ENCODE measurements around the gene SHISA7.

The SHISA7 gene

GRCh38 chr19:55443045-55443823, at the start of gene SHISA7:
TSS of gene SHISA7 (minus strand) at chr19:55443300. CDS start at chr19:55442863, 437 bp downstream.
- Mint-ChIP-seq H3K27me3 (peaks cover 73% of the 10 kb centered on the region), H3K27ac (no peak within 1 kb of the TSS), H3K4me3 (peak within 1 kb of the TSS; percentile 39), H3K9me3 (no peaks in the 10 kb centered on the region), H3K4me1 (ENCODE audit: low read depth) (peaks cover 37% of the 10 kb centered on the region), H3K36me3 (ENCODE audit: low read depth) (no peaks in the 10 kb centered on the region)
- intact Hi-C loops (cut with micrococcal nuclease) = no loop called here

- Mint-ChIP-seq H3K4me3 (no peak overlapping the region), H3K4me1 (ENCODE audit: low read depth) (peaks cover 20% of the 10 kb centered on the region), H3K27me3 (peaks cover 49% of the 10 kb centered on the region), H3K9me3 (no peaks in the 10 kb centered on the region), H3K27ac (no peak overlapping the region), H3K36me3 (ENCODE audit: low read depth) (no peaks in the 10 kb centered on the region)
- intact Hi-C loops (cut with micrococcal nuclease) = no loop called here
Observed at GRCh38 chr19:55492362-55492944, 49.4 kb upstream of the SHISA7 start.

GRCh38 chr19:55491546-55492360, 48.7 kb upstream of the SHISA7 start:
- H3K36me3 Mint-ChIP-seq (ENCODE audit: low read depth) = no peaks in the 10 kb centered on the region
- intact Hi-C loops (cut with micrococcal nuclease) = no loop called here
- H3K27ac Mint-ChIP-seq = no peak overlapping the region
- peaks cover 51% of the 10 kb centered on the region for H3K27me3 Mint-ChIP-seq
- H3K4me3 Mint-ChIP-seq = no peak overlapping the region
- H3K4me1 Mint-ChIP-seq (ENCODE audit: low read depth) = peaks cover 23% of the 10 kb centered on the region
- H3K9me3 Mint-ChIP-seq = no peaks in the 10 kb centered on the region

GRCh38 chr19:55490478-55491432, 47.7 kb upstream of the SHISA7 start:
- Mint-ChIP-seq H3K4me3 (no peak overlapping the region), H3K27me3 (peaks cover 57% of the 10 kb centered on the region), H3K4me1 (ENCODE audit: low read depth) (peaks cover 29% of the 10 kb centered on the region), H3K27ac (no peak overlapping the region), H3K9me3 (no peaks in the 10 kb centered on the region), H3K36me3 (ENCODE audit: low read depth) (no peaks in the 10 kb centered on the region)
- intact Hi-C loops (cut with micrococcal nuclease) = no loop called here

- H3K36me3 Mint-ChIP-seq (ENCODE audit: low read depth) = no peaks in the 10 kb centered on the region
- intact Hi-C loops (cut with micrococcal nuclease) = no loop called here
- peaks cover 33% of the 10 kb centered on the region for H3K4me1 Mint-ChIP-seq (ENCODE audit: low read depth)
- H3K27me3 Mint-ChIP-seq = peaks cover 64% of the 10 kb centered on the region
- H3K27ac Mint-ChIP-seq = no peak overlapping the region
- no peak overlapping the region for H3K4me3 Mint-ChIP-seq
- no peaks in the 10 kb centered on the region for H3K9me3 Mint-ChIP-seq
Observed at GRCh38 chr19:55489711-55490477, 46.8 kb upstream of the SHISA7 start.

GRCh38 chr19:55488986-55489710, 46.0 kb upstream of the SHISA7 start:
- peaks cover 62% of the 10 kb centered on the region for H3K27me3 Mint-ChIP-seq
- H3K27ac Mint-ChIP-seq = no peak overlapping the region
- H3K36me3 Mint-ChIP-seq (ENCODE audit: low read depth) = peaks cover 2% of the 10 kb centered on the region
- H3K4me3 Mint-ChIP-seq = no peak overlapping the region
- intact Hi-C loops (cut with micrococcal nuclease) = no loop called here
- peaks cover 34% of the 10 kb centered on the region for H3K4me1 Mint-ChIP-seq (ENCODE audit: low read depth)
- H3K9me3 Mint-ChIP-seq = no peaks in the 10 kb centered on the region

GRCh38 chr19:55487924-55488687, 45.0 kb upstream of the SHISA7 start, which contains the start of gene SSC5D:
TSS of gene SSC5D (plus strand) at chr19:55488436. CDS start at chr19:55488590, 154 bp downstream.
- Mint-ChIP-seq H3K27ac (peak within 1 kb of the TSS; percentile 47), H3K9me3 (no peaks in the 10 kb centered on the region)
- intact Hi-C loops (cut with micrococcal nuclease) = no loop called here

GRCh38 chr19:55486971-55487923, 44.1 kb upstream of the SHISA7 start:
- Mint-ChIP-seq H3K9me3 (no peaks in the 10 kb centered on the region), H3K27ac (peak overlapping the region; percentile 45), H3K27me3 (peaks cover 54% of the 10 kb centered on the region), H3K4me1 (ENCODE audit: low read depth) (peaks cover 34% of the 10 kb centered on the region), H3K36me3 (ENCODE audit: low read depth) (peaks cover 20% of the 10 kb centered on the region), H3K4me3 (no peak overlapping the region)
- intact Hi-C loops (cut with micrococcal nuclease) = no loop called here

More at GRCh38 chr19:55487924-55488687, 45.0 kb upstream of the SHISA7 start, which contains the start of gene SSC5D:
- no peak within 1 kb of the TSS for H3K4me3 Mint-ChIP-seq
- H3K36me3 Mint-ChIP-seq (ENCODE audit: low read depth) = peaks cover 12% of the 10 kb centered on the region
- H3K27me3 Mint-ChIP-seq = peaks cover 61% of the 10 kb centered on the region
- H3K4me1 Mint-ChIP-seq (ENCODE audit: low read depth) = peaks cover 34% of the 10 kb centered on the region

GRCh38 chr19:55486043-55486970, 43.2 kb upstream of the SHISA7 start:
- peaks cover 25% of the 10 kb centered on the region for H3K36me3 Mint-ChIP-seq (ENCODE audit: low read depth)
- H3K4me1 Mint-ChIP-seq (ENCODE audit: low read depth) = peaks cover 34% of the 10 kb centered on the region
- no peak overlapping the region for H3K4me3 Mint-ChIP-seq
- H3K27ac Mint-ChIP-seq = no peak overlapping the region
- H3K9me3 Mint-ChIP-seq = no peaks in the 10 kb centered on the region
- intact Hi-C loops (cut with micrococcal nuclease) = no loop called here
- H3K27me3 Mint-ChIP-seq = peaks cover 46% of the 10 kb centered on the region

GRCh38 chr19:55485439-55486011, 42.4 kb upstream of the SHISA7 start:
- peaks cover 39% of the 10 kb centered on the region for H3K27me3 Mint-ChIP-seq
- H3K4me3 Mint-ChIP-seq = peak overlapping the region; percentile 2
- H3K9me3 Mint-ChIP-seq = no peaks in the 10 kb centered on the region
- intact Hi-C loops (cut with micrococcal nuclease) = no loop called here
- peaks cover 27% of the 10 kb centered on the region for H3K36me3 Mint-ChIP-seq (ENCODE audit: low read depth)
- H3K4me1 Mint-ChIP-seq (ENCODE audit: low read depth) = peaks cover 34% of the 10 kb centered on the region
- no peak overlapping the region for H3K27ac Mint-ChIP-seq
